D721Med (cell line): ENCODE measurements around the gene C22orf39.
A peak's percentile ranks its signal among the peaks of the same experiment; 100 is the strongest.

Experiments used
- DNase-seq: peaks from one replicate; pipeline ENCODE4 v3.0.0; 2011; ENCODE audit warnings: low spot score; ENCODE audit not compliant: insufficient read length
- FAIRE-seq: peaks from 2 replicates; lab custom pipeline; 2011; peaks lifted over from hg19 to GRCh38; lab: Jason Lieb, UNC
- TF ChIP-seq, protein P1 (sequence below): IDR thresholded peaks from 2 replicates; pipeline ENCODE4 v1.5.1; 2012; ENCODE audit warnings: mild to moderate bottlenecking, control low read depth; ENCODE audit not compliant: insufficient read depth; ENCODE audit errors: missing control alignments

C22orf39 gene, protein sequence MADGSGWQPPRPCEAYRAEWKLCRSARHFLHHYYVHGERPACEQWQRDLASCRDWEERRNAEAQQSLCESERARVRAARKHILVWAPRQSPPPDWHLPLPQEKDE

DNA sequence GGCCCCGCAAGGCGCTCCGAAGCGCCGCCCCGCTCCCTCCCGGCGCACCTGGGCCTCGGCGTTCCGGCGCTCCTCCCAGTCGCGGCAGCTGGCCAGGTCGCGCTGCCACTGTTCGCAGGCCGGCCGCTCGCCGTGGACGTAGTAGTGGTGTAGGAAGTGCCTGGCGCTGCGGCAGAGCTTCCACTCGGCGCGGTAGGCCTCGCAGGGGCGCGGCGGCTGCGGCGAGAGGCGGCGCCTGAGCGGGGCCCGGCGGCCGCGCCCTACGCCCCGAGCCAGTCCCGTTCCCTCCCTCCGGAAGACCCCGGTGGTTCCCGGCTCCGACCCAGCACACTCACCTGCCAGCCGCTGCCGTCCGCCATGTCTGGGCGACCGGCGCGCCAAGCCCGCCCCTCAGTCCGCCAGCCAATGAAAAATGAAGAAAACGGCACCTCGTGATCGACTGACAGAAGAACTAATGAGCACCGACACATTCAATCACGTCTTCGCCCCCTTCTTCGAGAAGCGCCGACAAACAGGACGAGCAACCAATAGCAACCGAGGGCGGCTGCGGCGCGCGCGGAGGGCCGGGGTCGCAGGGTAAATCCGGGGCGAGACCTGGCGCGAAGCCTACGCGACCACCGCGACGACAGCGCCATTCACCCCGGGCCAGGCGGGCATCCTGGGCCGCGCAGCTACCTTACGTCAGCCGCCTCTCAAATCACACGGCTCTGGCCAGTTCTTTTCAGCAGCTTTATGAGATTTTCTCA lies at the start of gene C22orf39:
Gene C22orf39, minus strand, starts transcription at position 382 of the 746 bp plus-strand sequence. Its CDS starts 23 bp downstream, at position 359.
- FAIRE-seq (no peak), DNase-seq (peak; percentile 97)
- TF ChIP-seq, protein P1, sequence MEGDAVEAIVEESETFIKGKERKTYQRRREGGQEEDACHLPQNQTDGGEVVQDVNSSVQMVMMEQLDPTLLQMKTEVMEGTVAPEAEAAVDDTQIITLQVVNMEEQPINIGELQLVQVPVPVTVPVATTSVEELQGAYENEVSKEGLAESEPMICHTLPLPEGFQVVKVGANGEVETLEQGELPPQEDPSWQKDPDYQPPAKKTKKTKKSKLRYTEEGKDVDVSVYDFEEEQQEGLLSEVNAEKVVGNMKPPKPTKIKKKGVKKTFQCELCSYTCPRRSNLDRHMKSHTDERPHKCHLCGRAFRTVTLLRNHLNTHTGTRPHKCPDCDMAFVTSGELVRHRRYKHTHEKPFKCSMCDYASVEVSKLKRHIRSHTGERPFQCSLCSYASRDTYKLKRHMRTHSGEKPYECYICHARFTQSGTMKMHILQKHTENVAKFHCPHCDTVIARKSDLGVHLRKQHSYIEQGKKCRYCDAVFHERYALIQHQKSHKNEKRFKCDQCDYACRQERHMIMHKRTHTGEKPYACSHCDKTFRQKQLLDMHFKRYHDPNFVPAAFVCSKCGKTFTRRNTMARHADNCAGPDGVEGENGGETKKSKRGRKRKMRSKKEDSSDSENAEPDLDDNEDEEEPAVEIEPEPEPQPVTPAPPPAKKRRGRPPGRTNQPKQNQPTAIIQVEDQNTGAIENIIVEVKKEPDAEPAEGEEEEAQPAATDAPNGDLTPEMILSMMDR: no peak

GRCh38 chr22:19497245-19497644 lies 49.7 kb upstream of the C22orf39 start:
- no peak for FAIRE-seq
- TF ChIP-seq, protein P1: no peak
- no peak for DNase-seq

DNA sequence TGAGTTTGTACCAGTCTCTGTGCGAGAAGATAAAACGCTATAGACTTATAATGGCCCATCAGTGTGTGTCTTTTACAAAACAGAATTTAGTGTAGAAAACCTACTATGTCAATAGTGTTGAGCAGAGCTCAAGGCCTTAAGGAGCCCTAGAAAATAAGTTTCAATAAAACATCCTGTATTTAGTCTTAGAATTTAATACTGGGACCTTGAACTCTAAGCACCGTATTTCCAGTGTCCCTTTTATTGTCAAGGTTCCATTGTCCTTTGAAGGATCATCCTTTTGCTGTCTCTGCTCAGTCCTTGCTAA lies 48.8 kb upstream of the C22orf39 start:
- TF ChIP-seq, protein P1: no peak
- no peak for FAIRE-seq
- DNase-seq: no peak

DNA sequence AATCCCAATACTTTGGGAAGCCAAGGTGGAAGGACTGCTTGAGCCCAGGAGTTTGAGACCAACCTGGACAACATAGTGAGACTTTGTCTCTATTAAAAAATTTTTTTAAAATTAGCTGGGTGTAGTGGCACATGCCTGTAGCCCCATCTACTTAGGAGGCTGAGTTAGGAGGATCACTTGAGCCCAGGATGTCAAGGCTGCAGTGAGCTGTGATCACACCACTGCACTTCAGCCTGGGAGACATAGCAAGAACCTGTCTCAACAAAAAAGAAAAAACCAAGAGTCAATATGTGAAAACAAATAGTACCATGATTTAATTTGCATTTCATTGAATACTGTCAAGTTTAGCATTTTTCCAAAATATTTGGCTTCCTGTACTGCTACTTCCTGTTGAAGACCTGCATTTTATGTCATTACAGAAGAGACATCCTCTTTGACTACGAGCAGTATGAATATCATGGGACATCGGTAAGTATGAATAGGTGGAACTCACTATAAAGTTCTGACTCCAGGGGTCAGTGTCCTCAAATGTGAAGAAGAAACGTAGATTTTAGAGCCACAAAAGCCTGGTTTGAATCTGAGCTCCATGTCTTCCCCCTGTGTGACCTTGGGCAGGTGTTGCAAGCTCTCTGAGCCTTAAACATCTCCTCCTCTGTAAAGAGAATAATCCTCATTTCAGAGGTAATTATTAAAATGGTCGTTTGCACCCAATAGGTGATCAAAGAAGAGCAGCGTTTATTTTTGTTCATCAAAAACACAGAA lies 48.2 kb upstream of the C22orf39 start:
- TF ChIP-seq, protein P1: no peak
- DNase-seq (no peak), FAIRE-seq (no peak)

GRCh38 chr22:19494676-19495173 lies 47.2 kb upstream of the C22orf39 start:
- TF ChIP-seq, protein P1: no peak
- DNase-seq (no peak), FAIRE-seq (no peak)

GRCh38 chr22:19494001-19494560 lies 46.6 kb upstream of the C22orf39 start:
- FAIRE-seq: no peak
- DNase-seq: no peak
- TF ChIP-seq, protein P1: no peak
